Fibroblast of mammary gland (primary cell): Measurements from ENCODE around the gene MCIDAS.

Experiments
- DNase-seq: peaks from one replicate; pipeline ENCODE4 v3.0.0-alpha.2; 2010; ENCODE audit warnings: low read depth
- H3K4me3 ChIP-seq: 2 replicates; pipeline ENCODE4 v1.5.1; 2011; ENCODE audit warnings: low read depth, mild to moderate bottlenecking, low read length, moderate library complexity; ENCODE audit not compliant: control insufficient read depth
- CTCF ChIP-seq: conservative IDR thresholded peaks from 2 replicates; pipeline ENCODE4 v1.5.1; 2011; ENCODE audit warnings: low read depth, low read length, inconsistent platforms; ENCODE audit not compliant: control insufficient read depth, insufficient read depth

Gene MCIDAS

GRCh38 chr5:55191165-55191564 is 36.0 kb downstream of the MCIDAS start:
- TF ChIP-seq CTCF: no peak
- peak; percentile 44 for DNase-seq
- no peak overlapping the region for H3K4me3 ChIP-seq

DNA sequence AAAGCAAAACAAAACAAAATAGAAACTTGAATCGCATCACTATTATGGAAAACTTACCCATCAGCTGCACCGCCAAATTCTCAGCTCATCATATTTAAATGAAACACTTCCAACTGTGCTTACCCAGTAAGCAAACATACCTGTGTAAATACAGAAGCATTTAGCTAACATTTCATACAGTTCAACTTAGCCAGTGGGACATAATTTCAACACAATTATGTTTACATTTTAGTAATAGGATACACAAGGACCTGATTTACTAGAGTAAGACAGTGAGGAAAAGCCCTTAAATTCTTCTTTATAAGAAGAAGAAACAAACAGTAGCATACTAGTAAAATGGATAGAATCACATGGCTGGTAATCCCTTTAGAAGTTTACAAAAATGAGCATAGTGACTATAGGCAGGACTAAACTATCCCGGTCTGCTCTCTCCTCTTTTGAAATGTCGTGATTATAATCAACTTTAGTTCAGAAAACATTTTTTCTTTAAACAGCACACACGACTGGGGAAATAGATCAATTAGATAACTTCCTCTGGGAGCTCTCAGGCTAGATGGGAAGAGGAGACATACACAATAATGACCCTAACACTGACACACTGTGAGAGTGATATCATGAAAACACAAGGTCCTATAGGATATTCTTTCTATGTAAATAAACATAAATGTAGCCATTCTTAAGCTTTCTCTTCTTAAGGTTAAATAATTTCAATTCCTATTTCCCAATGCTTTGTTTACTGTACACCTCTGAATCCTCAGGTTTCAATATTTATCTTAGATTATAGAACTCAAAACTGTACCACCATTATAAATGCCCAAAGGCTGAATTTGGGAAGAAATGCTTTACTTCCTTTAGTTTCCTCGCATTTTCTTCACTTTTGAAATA is 38.2 kb downstream of the MCIDAS start:
- no peak for TF ChIP-seq CTCF
- H3K4me3 ChIP-seq: no peak overlapping the region
- no peak for DNase-seq

DNA sequence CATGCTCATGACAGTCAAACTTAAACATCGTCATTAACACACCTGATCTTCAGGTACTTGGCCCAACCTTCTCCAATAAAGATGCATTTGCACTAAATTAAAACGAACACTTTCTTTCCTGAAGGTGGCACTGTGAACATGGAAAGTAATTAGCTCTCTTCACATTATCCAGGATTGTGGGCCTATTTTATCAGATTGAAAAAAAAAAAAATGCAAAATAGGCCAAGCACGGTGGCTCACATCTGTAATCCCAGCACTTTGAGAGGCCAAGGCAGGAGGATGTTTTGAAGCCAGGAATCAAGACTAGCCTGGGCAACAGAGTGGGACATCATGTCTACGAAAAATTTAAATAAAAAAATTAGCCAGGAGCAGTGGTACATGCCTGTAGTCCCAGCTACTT is 39.7 kb downstream of the MCIDAS start:
- TF ChIP-seq CTCF: no peak
- no peak overlapping the region for H3K4me3 ChIP-seq
- DNase-seq: no peak

GRCh38 chr5:55180016-55180415 is 47.1 kb downstream of the MCIDAS start:
- no peak for DNase-seq
- H3K4me3 ChIP-seq: no peak overlapping the region

GRCh38 chr5:55177078-55177477 is 50.0 kb downstream of the MCIDAS start:
- no peak for DNase-seq
- TF ChIP-seq CTCF: no peak
- H3K4me3 ChIP-seq: no peak overlapping the region

More at GRCh38 chr5:55180016-55180415, 47.1 kb downstream of the MCIDAS start:
- no peak for TF ChIP-seq CTCF

DNA sequence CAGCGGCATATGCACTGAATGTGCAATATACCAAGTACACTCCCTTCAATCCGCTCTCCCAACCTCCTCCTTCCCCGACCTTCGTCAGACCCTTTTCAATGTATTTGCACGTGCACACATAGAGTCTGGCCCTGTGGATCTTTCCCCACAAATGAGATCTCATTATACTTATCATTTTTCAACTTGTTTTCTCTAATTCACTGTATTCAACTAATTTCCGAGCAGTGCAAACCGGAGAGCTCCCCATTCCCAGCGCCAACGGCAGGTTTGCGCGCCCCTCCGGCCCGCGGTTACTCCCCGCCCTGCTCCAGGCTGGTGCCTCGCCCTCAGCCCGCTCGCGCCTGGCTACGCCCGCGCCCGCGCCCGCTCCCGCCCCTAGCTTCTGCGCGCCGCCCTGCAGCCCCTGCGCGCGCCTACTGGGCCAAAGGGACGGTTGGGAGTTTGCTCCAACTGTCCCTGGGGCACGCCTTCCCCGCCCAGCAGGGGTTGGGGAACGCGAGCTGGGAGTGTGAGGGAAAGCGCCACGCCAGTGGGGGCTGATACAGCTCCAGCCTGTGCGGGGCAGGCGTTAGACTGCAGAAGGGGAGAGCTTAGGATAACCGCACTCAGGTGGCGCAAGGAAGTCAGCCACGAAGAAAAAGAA is 50.8 kb downstream of the MCIDAS start:
- peak overlapping the region; percentile 16 for H3K4me3 ChIP-seq
- TF ChIP-seq CTCF: no peak
- no peak for DNase-seq
